GM18520 (cell line): ENCODE results near the gene SSC5D.
"Not testable (repeated sequence)": the region's sequence is repeated elsewhere in the genome, so short reads cannot be mapped to it uniquely, and the experiment has no call there.

ENCODE experiments used
- ATAC-seq: cut with Tn5 transposase; IDR thresholded peaks from one replicate; pipeline ENCODE4 v1.9.1; 2021; ENCODE audit not compliant: unreplicated experiment

Gene SSC5D

GRCh38 chr19:55486043-55486970 lies 1.9 kb upstream of the SSC5D start:
- ATAC-seq: no peak

GRCh38 chr19:55486971-55487923 lies 989 bp upstream of the SSC5D start:
- ATAC-seq: no peak

DNA sequence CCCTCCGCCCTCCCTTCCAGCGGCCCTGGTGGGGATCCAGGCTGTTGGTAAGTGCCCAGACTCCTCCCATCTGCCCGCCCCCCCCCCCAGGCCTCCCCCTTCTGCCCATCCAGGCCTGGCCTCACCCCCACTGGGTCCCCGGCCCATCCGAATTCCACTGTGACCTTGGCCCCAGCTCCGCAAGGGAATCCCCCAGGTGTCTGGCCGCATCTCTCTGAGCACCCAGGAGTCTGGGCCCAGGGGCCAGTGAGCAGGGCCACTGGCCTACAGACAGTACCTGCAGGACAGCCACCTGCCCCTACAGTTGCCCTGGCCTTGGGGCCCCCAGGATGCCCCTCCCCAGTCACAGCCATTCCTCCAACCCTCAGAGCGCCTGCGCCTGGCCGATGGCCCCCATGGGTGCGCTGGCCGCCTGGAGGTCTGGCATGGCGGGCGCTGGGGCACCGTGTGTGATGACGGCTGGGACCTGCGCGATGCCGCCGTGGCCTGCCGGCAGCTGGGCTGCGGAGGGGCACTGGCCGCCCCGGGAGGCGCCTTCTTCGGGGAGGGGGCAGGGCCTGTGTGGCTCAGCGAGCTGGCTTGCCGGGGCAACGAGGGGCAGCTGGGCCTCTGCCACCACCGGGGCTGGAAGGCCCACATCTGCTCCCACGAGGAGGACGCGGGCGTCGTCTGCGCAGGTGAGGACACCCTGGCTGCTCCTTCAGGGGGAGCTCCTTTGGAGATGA lies 912 bp downstream of the SSC5D start:
- no peak for ATAC-seq

- ATAC-seq: no peak
These were observed 1.7 kb downstream of the SSC5D start for GRCh38 chr19:55489711-55490477.

GRCh38 chr19:55490478-55491432 lies 2.5 kb downstream of the SSC5D start:
- no peak for ATAC-seq

GRCh38 chr19:55491546-55492360 lies 3.5 kb downstream of the SSC5D start:
- ATAC-seq: no peak

DNA sequence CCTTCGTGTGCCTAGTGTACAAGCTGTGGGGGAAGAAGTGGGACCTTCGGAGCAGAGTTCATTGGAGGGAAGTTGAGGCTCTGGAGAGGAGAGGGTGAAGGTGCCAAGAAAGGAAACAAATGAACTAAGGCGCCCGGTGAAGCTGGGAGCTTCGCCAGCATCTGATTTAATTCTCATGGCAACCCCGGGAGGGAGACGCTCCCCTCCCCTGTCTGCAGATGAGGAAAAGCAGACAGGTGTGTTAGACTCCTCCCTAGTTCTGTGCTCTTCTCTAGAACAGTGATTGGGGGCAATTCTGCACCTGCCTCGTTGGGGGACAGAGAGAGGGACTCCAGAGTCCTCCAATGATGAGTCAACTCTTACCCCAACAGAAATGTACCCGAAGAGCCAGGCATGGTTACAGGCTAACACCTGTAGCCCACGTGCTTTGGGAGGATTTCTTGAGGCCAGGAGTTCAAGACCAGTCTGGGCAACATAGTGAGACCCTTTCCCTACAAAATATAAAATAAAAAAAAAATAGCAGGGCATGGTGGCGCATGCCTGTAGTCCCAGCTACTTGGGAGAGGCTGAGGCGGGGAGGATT lies 4.2 kb downstream of the SSC5D start:
- no peak for ATAC-seq

DNA sequence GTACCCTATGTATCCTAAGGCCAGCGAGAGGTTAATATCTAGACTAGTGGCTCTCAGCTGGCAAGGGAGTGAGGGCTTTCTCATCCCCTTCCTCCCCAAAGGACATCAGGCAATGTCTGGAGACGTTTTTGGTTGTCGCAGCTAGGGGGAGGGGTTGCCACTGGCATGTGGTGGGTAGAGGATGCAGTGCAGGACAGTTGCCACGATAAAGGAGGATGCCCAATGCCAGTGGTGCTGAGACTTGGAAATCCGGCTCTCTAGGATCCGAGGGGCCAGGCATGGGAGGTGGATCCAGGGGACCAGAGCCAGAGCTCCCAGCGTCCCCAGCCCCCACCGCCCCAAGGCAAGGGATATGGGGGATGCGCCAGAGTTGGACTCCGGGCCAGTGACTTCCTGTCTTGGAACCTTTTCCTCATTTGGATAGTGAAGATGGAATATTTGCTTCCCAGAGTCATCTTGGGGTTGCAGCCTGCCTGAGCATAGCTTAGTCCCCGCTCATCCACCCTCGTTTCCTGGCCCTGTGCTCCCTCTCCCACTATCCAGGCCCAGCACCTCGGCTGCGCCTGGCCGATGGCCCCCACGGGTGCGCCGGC lies 4.9 kb downstream of the SSC5D start:
- no peak for ATAC-seq

DNA sequence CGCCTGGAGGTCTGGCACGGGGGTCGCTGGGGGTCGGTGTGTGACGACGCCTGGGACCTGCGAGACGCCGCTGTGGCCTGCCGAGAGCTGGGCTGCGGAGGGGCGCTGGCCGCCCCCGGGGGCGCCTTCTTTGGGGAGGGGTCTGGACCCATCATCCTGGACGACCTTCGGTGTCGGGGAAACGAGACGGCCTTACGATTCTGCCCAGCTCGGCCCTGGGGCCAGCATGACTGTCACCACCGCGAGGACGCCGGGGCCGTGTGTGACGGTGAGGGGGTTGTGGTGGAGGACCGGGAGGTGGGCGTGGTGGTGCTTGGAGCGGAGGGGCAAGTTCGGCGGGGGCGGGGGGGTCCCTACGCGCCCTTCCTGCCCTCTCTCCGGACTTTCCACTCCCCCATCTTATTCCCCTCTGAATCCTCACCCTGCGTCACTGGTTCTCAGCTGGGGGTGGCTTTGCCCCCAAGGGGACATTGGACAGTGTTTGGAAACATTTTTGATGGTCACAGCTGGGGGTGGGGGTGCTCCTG lies 5.5 kb downstream of the SSC5D start:
- no peak for ATAC-seq

- ATAC-seq: no peak
These were observed 6.0 kb downstream of the SSC5D start for GRCh38 chr19:55494172-55494761.

DNA sequence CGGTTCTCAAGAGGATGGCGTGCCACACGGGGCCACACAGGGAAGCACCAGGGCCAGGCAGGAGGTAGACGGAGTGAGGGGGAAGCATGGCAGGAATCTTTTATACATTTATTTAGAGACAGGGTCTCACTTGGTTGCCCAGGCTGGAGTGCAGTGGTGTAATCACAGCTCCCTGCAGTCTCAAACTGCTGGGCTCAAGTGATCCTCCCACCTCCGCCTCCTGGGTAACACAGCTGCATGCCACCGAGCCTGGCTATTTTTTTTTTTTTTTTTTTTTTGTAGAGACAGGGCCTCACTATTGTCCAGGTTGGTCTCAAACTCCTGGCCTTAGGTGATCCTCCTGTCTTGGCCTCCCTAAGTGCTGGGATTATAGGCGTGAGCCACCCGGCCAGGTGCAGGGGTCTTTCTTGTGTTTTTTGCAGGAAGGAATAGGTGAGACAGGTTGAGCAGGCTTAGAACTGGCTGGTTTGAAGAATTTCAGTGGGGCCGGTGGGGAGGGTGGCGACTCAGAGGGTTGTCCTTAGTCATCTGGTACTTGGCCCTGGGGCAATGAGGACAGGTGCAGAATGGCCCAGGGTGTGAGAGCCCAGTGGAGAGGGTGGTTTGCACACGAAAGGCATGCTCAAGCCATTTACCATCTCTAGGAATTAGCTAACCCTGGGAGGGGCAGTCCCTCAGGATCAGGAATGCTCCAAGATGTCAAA lies 7.6 kb downstream of the SSC5D start:
- ATAC-seq: no peak

- ATAC-seq: not testable (repeated sequence)
These were observed 8.6 kb downstream of the SSC5D start for GRCh38 chr19:55496820-55497219.

DNA sequence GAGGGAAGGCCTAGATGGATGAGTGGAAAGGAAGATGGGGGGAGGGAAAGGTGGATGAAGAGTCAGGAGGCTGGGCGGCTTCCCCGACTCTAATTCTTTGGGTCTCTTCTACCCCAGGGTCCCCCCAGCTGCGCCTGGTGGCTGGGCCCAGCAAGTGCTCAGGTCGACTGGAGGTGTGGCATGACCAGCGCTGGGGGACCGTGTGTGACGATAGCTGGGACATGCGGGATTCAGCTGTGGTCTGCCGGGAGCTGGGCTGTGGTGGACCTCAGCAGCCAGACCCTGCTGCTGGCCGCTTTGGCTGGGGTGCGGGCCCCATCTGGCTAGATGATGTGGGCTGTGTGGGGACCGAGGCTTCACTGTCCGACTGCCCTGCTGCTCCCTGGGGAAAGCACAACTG lies 9.5 kb downstream of the SSC5D start:
- ATAC-seq: no peak

DNA sequence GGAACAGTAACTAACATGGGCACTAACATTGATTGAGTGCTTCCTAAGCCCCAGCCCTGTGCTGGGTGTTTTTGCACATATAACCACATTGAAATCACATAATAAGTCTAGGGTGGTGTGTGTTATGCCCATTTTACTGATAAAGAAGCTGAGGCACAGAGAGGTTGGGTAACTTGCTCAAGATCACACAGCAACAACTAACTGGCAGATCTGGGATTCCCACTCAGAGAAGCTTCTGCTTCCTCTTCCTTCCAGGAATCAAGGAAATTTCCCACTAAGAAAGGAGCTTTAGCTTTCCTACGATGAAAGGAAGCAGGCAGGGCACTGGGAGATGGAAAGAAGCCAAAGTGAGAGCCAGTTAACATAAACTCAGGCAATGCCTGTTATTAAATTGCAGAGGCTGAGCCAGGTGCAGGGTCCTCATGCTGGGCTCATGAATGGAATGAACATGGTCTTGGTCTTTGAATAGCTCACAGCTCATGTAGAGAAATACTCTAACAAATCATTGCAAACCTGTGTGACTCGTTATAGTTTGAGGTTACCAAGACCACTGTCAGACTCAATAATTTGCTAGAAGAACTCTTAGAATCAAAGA lies 10.1 kb downstream of the SSC5D start:
- ATAC-seq: no peak

GRCh38 chr19:55500368-55500952 lies 12.2 kb downstream of the SSC5D start:
- ATAC-seq: no peak
